ENCODE results near the gene FOSL2.

FOSL2 gene

GRCh38 chr2:28433935-28434599 lies 41.4 kb downstream of the FOSL2 start:
- no peak for DNase-seq (ENCODE audit: low read depth)

- DNase-seq (ENCODE audit: low read depth) = no peak
These were observed 41.9 kb downstream of the FOSL2 start for GRCh38 chr2:28434600-28434989.

GRCh38 chr2:28435241-28435640 lies 42.6 kb downstream of the FOSL2 start:
- DNase-seq (ENCODE audit: low read depth) = no peak

GRCh38 chr2:28435814-28436351 lies 43.2 kb downstream of the FOSL2 start:
- no peak for DNase-seq (ENCODE audit: low read depth)

GRCh38 chr2:28436525-28437051 lies 43.9 kb downstream of the FOSL2 start:
- no peak for DNase-seq (ENCODE audit: low read depth)

GRCh38 chr2:28437149-28437835 lies 44.6 kb downstream of the FOSL2 start:
- no peak for DNase-seq (ENCODE audit: low read depth)

GRCh38 chr2:28437918-28438317 lies 45.3 kb downstream of the FOSL2 start:
- no peak for DNase-seq (ENCODE audit: low read depth)

GRCh38 chr2:28438532-28439063 lies 45.9 kb downstream of the FOSL2 start:
- DNase-seq (ENCODE audit: low read depth) = no peak

GRCh38 chr2:28439127-28439526 lies 46.5 kb downstream of the FOSL2 start:
- no peak for DNase-seq (ENCODE audit: low read depth)

- no peak for DNase-seq (ENCODE audit: low read depth)
These were observed 47.1 kb downstream of the FOSL2 start for GRCh38 chr2:28439763-28440162.

- no peak for DNase-seq (ENCODE audit: low read depth)
These were observed 49.7 kb downstream of the FOSL2 start for GRCh38 chr2:28442328-28442727.

GRCh38 chr2:28444956-28445355 lies 52.3 kb downstream of the FOSL2 start:
- DNase-seq (ENCODE audit: low read depth) = no peak

- DNase-seq (ENCODE audit: low read depth) = no peak
These were observed 53.0 kb downstream of the FOSL2 start for GRCh38 chr2:28445448-28446258.

- no peak for DNase-seq (ENCODE audit: low read depth)
These were observed 53.9 kb downstream of the FOSL2 start for GRCh38 chr2:28446531-28446930.

- DNase-seq (ENCODE audit: low read depth) = no peak
These were observed 54.4 kb downstream of the FOSL2 start for GRCh38 chr2:28447086-28447485.

- no peak for DNase-seq (ENCODE audit: low read depth)
These were observed 55.5 kb downstream of the FOSL2 start for GRCh38 chr2:28447943-28448792.

- DNase-seq (ENCODE audit: low read depth) = no peak
These were observed 56.1 kb downstream of the FOSL2 start for GRCh38 chr2:28448793-28449100.

- no peak for DNase-seq (ENCODE audit: low read depth)
These were observed 56.4 kb downstream of the FOSL2 start for GRCh38 chr2:28449126-28449487.

GRCh38 chr2:28449488-28450395 lies 57.1 kb downstream of the FOSL2 start:
- DNase-seq (ENCODE audit: low read depth) = no peak

- no peak for DNase-seq (ENCODE audit: low read depth)
These were observed 58.4 kb downstream of the FOSL2 start for GRCh38 chr2:28450901-28451565.

Data from T-helper 22 cell (primary cell).